Measurements from ENCODE around the gene DENND1A.

- TF ChIP-seq CTCF (IDR thresholded peaks at IDR 0.05) (no peak), POLR2A (IDR thresholded peaks at IDR 0.05) (no peak)
Observed at GRCh38 chr9:123509646-123510045, 420.3 kb downstream of the DENND1A start.
